ENCODE data around the gene ZNF485. TPM values are rescaled to one million over a fixed set of nuclear protein-coding genes. Genes with fewer than 3 reads are reported as not detected.

The ZNF485 gene
- polyA plus RNA-seq, 3 donors = 0.19 to 0.79 (median 0.27) TPM

DNA sequence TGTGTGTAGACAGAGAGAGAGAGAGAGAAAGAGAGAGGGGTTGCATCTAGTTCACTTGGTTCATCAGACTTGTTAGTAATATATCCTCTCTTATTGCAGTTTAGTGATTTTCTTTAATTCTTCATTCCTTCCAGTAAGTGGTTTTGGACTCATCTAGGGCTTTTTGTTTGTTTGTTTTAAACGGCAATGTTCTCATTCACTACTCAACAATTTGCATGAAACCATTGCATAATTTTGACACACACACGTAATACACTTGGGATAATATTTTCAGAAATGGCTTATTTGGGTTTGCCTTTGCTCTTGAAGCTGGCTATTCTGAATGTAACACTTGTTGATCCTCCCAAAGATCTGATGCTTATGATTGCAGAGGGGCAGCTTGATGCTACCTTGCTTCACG, 58.8 kb downstream of the ZNF485 start:
- Mint-ChIP-seq H3K27ac (no peak overlapping the region), H3K27me3 (ENCODE audit: low read depth in 3 of 3) (peaks cover 16 to 40% (median 21%) of the 10 kb centered on the region in 3 donors), H3K4me3 (no peak overlapping the region), H3K4me1 (peaks cover 4% of the 10 kb centered on the region), H3K36me3 (no peaks in the 10 kb centered on the region), H3K9me3 (peaks cover 0 to 10% (median 1%) of the 10 kb centered on the region in 7 donors)
- Histone ChIP-seq H3K4me2 (replicated peaks; ENCODE audit: extremely low read depth, low read length, poor library complexity, severe bottlenecking) (no peak overlapping the region), H3K27me3 (ENCODE audit: control insufficient read depth in 2 of 2, insufficient read depth in 2 of 2, low read length in 2 of 2) (peaks cover 0 to 13% of the 10 kb centered on the region in 2 donors), H3K4me3 (replicated peaks in 1 of 3; ENCODE audit: low read depth in 2 of 3, low read length in 3 of 3) (no peak overlapping the region), H3K27ac (ENCODE audit: low read depth in 1 of 2, low read length in 2 of 2) (no peak overlapping the region), H3K9ac (ENCODE audit: insufficient read depth, low read length, poor library complexity, severe bottlenecking) (no peak overlapping the region), H4K20me1 (ENCODE audit: insufficient read depth, low read length) (no peaks in the 10 kb centered on the region), H3K79me2 (ENCODE audit: insufficient read depth, low read length) (no peaks in the 10 kb centered on the region), H3K9me3 (replicated peaks in 1 of 2; ENCODE audit: control insufficient read depth in 1 of 2, insufficient read depth in 1 of 2, low read length in 2 of 2) (no peaks in the 10 kb centered on the region), H2AFZ (ENCODE audit: insufficient read depth, low read depth, low read length, poor library complexity, severe bottlenecking) (no peak overlapping the region), H3K4me1 (ENCODE audit: control insufficient read depth in 1 of 2, insufficient read depth in 2 of 2, low read length in 2 of 2) (peaks cover 3 to 8% of the 10 kb centered on the region in 2 donors), H3K36me3 (replicated peaks in 1 of 2; ENCODE audit: control insufficient read depth in 1 of 2, insufficient read depth in 2 of 2, low read length in 2 of 2) (no peaks in the 10 kb centered on the region)
- WGBS (ENCODE audit: insufficient coverage) = no CpG with 5 or more reads among the region's 3 CpGs
- TF ChIP-seq, protein P1, sequence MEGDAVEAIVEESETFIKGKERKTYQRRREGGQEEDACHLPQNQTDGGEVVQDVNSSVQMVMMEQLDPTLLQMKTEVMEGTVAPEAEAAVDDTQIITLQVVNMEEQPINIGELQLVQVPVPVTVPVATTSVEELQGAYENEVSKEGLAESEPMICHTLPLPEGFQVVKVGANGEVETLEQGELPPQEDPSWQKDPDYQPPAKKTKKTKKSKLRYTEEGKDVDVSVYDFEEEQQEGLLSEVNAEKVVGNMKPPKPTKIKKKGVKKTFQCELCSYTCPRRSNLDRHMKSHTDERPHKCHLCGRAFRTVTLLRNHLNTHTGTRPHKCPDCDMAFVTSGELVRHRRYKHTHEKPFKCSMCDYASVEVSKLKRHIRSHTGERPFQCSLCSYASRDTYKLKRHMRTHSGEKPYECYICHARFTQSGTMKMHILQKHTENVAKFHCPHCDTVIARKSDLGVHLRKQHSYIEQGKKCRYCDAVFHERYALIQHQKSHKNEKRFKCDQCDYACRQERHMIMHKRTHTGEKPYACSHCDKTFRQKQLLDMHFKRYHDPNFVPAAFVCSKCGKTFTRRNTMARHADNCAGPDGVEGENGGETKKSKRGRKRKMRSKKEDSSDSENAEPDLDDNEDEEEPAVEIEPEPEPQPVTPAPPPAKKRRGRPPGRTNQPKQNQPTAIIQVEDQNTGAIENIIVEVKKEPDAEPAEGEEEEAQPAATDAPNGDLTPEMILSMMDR (IDR thresholded peaks at IDR 0.05) = no peak
- intact Hi-C loops (cut with micrococcal nuclease) = no loop called here
- DNase-seq = no peak

DNA sequence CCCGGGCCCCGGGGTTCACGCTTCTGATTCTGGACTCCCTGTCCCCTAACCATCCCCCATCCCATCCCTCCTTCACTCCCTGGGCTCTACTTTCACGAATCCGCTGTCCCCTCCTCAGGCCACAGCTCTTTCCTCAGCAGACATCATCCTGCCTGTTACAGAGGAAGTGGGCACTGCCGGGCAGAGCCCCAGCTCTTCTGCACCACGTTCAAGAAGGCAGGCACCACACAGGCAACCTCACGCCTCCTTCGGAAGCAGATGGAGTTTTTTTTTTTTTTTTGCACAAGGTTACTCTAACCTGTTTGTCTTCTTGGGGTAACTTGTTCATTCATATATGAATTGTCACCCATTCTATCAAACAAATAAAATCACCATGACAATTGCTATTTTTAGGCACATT, 60.3 kb downstream of the ZNF485 start:
- peaks cover 14 to 47% (median 25%) of the 10 kb centered on the region in 3 donors for H3K27me3 Mint-ChIP-seq (ENCODE audit: low read depth in 3 of 3)
- Histone ChIP-seq H3K79me2 (ENCODE audit: insufficient read depth, low read length) (no peaks in the 10 kb centered on the region), H3K4me1 (ENCODE audit: control insufficient read depth in 1 of 2, insufficient read depth in 2 of 2, low read length in 2 of 2) (peaks cover 3 to 8% of the 10 kb centered on the region in 2 donors), H3K27me3 (ENCODE audit: control insufficient read depth in 2 of 2, insufficient read depth in 2 of 2, low read length in 2 of 2) (peaks cover 0 to 20% of the 10 kb centered on the region in 2 donors), H2AFZ (ENCODE audit: insufficient read depth, low read depth, low read length, poor library complexity, severe bottlenecking) (no peak overlapping the region), H3K9ac (ENCODE audit: insufficient read depth, low read length, poor library complexity, severe bottlenecking) (no peak overlapping the region), H4K20me1 (ENCODE audit: insufficient read depth, low read length) (no peaks in the 10 kb centered on the region), H3K4me3 (replicated peaks in 1 of 3; ENCODE audit: low read depth in 2 of 3, low read length in 3 of 3) (no peak overlapping the region), H3K4me2 (replicated peaks; ENCODE audit: extremely low read depth, low read length, poor library complexity, severe bottlenecking) (no peak overlapping the region), H3K9me3 (replicated peaks in 1 of 2; ENCODE audit: control insufficient read depth in 1 of 2, insufficient read depth in 1 of 2, low read length in 2 of 2) (no peaks in the 10 kb centered on the region), H3K36me3 (replicated peaks in 1 of 2; ENCODE audit: control insufficient read depth in 1 of 2, insufficient read depth in 2 of 2, low read length in 2 of 2) (no peaks in the 10 kb centered on the region), H3K27ac (ENCODE audit: low read depth in 1 of 2, low read length in 2 of 2) (no peak overlapping the region)
- TF ChIP-seq, protein P1 (IDR thresholded peaks at IDR 0.05) = no peak
- H3K4me1 Mint-ChIP-seq = peaks cover 4% of the 10 kb centered on the region
- intact Hi-C loops (cut with micrococcal nuclease) = no loop called here
- H3K9me3 Mint-ChIP-seq = peaks cover 0 to 7% (median 1%) of the 10 kb centered on the region in 7 donors
- no peak overlapping the region for H3K4me3 Mint-ChIP-seq
- 46% methylated on average over 6 of the region's 9 CpGs for whole genome bisulfite sequencing (ENCODE audit: insufficient coverage)
- DNase-seq = no peak
- no peaks in the 10 kb centered on the region for H3K36me3 Mint-ChIP-seq
- no peak overlapping the region for H3K27ac Mint-ChIP-seq

Data from CD14-positive monocyte (primary cell).